Chondrocyte (in vitro differentiated cells): ENCODE measurements around the gene XIRP2. TPM values are rescaled to one million over a fixed set of nuclear protein-coding genes. Genes with fewer than 3 reads are reported as not detected.

Experiments
- DNase-seq: peaks from one replicate; pipeline ENCODE4 v3.0.0; 2021; ENCODE audit warnings: mixed read lengths, low spot score
- H3K27ac Mint-ChIP-seq: one replicate; pipeline ENCODE4 v1.8.0; 2021; ENCODE audit warnings: mild to moderate bottlenecking, moderate library complexity, mixed read lengths; ENCODE audit not compliant: unreplicated experiment
- H3K27me3 Mint-ChIP-seq: 2 replicates; pipeline ENCODE4 v1.8.0; 2021; ENCODE audit warnings: low read depth, mixed read lengths
- H3K36me3 Mint-ChIP-seq: 2 replicates; pipeline ENCODE4 v1.8.0; 2021; ENCODE audit warnings: low read depth, mixed read lengths
- H3K4me1 Mint-ChIP-seq: 2 replicates; pipeline ENCODE4 v1.8.0; 2021; ENCODE audit warnings: low read depth, mild to moderate bottlenecking, mixed read lengths
- H3K4me3 Mint-ChIP-seq: one replicate; pipeline ENCODE4 v1.8.0; 2021; ENCODE audit warnings: mild to moderate bottlenecking, moderate library complexity, mixed read lengths; ENCODE audit not compliant: unreplicated experiment
- H3K9me3 Mint-ChIP-seq: 2 replicates; pipeline ENCODE4 v1.8.0; 2021; ENCODE audit warnings: low read depth, mixed read lengths
- total RNA-seq: library from RNA; stranded (reverse); gene quantifications from 3 replicates; pipeline ENCODE4 v1.2.1, GENCODE V29; 2021
- TF ChIP-seq, protein P1 (sequence below): fragments of 200-600 bp; sonication (generic); IDR thresholded peaks from 2 replicates; pipeline ENCODE4 v1.5.0; 2021; ENCODE audit warnings: antibody characterized with exemption, mild to moderate bottlenecking, moderate library complexity

Gene XIRP2
- total RNA-seq, 1 donor from 2014 or later: not detected

DNA sequence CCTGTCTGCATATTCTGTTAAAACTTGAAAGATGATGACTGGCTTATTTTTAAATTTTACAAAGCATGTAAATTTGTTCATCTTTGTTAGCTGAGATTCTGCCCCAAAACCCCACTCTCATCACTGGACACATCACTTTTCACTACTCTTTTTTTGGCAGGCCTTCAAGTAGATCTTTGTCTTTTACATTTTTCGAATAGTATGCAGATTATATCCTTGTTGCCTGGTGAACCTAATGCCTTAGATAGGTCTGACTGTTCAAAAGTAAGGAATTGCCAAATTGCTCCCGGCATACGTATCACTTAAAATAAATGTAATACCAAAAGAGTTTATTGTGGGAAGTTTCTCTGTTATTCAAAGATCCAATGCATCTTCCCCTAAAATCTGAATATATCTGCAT lies 303.3 kb downstream of the XIRP2 start:
- Mint-ChIP-seq H3K4me1 (peaks cover 79% of the 10 kb centered on the region), H3K27ac (peak overlapping the region; percentile 33), H3K9me3 (no peaks in the 10 kb centered on the region), H3K4me3 (no peak overlapping the region), H3K36me3 (no peaks in the 10 kb centered on the region), H3K27me3 (no peaks in the 10 kb centered on the region)
- TF ChIP-seq, protein P1, sequence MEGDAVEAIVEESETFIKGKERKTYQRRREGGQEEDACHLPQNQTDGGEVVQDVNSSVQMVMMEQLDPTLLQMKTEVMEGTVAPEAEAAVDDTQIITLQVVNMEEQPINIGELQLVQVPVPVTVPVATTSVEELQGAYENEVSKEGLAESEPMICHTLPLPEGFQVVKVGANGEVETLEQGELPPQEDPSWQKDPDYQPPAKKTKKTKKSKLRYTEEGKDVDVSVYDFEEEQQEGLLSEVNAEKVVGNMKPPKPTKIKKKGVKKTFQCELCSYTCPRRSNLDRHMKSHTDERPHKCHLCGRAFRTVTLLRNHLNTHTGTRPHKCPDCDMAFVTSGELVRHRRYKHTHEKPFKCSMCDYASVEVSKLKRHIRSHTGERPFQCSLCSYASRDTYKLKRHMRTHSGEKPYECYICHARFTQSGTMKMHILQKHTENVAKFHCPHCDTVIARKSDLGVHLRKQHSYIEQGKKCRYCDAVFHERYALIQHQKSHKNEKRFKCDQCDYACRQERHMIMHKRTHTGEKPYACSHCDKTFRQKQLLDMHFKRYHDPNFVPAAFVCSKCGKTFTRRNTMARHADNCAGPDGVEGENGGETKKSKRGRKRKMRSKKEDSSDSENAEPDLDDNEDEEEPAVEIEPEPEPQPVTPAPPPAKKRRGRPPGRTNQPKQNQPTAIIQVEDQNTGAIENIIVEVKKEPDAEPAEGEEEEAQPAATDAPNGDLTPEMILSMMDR: no peak
- DNase-seq: no peak

DNA sequence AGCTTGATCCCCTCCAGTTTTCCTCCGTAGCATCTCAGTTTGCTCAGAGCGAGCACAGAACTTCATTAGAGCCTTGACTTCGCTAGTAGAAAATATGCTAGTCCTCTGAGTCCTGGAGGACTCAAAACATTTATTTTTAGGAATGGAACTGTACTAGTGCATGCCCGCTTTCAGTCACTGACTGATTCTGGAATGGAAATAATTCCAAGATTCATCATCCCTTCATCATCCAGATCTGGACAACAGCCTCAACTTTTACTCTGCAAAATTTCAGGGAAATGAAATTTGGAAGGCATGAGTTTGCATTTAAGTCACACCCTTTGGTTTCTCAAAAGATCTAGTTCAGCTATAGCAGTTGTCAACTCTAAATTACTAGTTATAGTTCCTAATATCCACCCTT lies 304.6 kb downstream of the XIRP2 start:
- Mint-ChIP-seq H3K27ac (no peak overlapping the region), H3K36me3 (no peaks in the 10 kb centered on the region), H3K27me3 (no peaks in the 10 kb centered on the region), H3K9me3 (no peaks in the 10 kb centered on the region), H3K4me3 (no peak overlapping the region), H3K4me1 (peaks cover 79% of the 10 kb centered on the region)
- DNase-seq: no peak
- TF ChIP-seq, protein P1: no peak

DNA sequence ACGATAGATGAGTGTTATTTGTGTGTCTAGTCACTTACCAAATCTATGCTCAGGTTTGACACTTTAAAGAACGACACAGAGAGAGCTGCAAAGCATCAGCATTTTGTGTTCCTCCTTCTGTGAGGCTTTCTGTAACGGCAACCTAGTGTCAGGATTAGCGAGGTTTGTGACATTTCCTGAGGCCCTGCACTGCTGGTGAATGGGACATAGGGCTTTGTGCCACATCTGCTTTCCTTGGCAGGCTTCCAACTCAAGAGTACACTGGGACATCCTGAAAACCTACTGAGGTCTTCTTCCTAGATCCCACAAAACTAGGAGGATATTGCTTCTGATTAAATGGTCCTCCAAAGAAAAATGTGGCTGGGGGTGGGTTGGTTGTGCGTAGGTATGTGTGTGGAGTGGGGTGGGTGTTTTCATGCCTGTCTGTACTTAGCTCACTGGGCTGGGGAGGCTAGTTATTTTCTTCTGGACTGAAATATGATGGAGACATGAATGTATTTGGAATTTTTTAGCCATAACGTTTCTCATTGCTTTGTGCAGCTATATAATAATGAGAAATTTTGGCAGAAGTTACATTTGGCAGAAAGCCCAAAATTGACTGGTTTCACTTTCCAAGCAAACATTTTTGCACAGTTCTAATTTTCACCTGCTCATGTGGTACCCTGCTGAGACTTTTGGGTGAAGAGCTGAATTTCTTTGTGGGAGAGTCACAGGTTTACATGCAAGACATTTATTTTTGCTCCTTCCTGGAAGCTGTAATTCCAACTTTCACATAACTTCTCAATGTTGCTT lies 308.4 kb downstream of the XIRP2 start:
- Mint-ChIP-seq H3K27ac (peak overlapping the region; percentile 85), H3K4me3 (peak overlapping the region; percentile 18), H3K27me3 (no peaks in the 10 kb centered on the region), H3K4me1 (peaks cover 46% of the 10 kb centered on the region), H3K9me3 (no peaks in the 10 kb centered on the region), H3K36me3 (no peaks in the 10 kb centered on the region)
- DNase-seq: no peak
- TF ChIP-seq, protein P1: no peak

DNA sequence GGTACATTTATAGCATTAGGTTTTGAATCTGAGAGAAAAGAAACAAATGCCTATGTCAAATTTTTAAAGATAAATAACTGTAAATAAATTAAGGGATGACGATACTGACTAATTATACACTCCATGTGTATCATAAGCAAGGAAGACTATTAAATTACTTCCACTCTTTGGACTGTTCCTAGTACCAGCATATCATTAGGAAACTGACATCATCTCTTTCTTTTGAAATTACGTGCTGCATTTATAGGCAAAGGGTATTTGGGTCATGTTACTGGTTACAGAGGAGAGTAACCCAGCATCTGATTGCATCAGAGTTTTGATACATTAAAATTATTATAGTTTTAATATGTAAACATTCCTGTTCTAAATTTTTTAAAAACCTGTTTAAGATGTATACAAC lies 309.7 kb downstream of the XIRP2 start:
- Mint-ChIP-seq H3K27me3 (no peaks in the 10 kb centered on the region), H3K27ac (no peak overlapping the region), H3K4me1 (peaks cover 35% of the 10 kb centered on the region), H3K4me3 (no peak overlapping the region), H3K9me3 (no peaks in the 10 kb centered on the region), H3K36me3 (no peaks in the 10 kb centered on the region)
- no peak for DNase-seq
- TF ChIP-seq, protein P1: no peak

DNA sequence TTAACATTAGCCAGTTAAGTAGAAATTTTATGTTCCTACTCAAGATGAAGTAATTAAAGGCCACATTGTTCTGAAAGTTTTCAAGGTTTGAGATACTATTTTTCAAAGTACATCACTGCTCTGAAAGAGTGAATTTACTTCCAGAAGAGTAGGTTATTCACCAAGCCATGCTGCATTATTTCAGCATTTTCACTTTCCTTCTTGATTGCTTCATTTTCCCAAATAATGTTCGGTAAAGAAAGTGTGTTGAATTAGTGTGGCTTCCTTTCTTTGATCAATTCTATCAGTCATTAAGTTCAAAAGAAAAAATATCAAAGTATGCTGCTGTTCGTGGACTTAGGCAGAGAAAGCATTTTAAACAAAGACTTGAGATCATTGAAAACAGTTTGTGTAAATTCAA lies 310.3 kb downstream of the XIRP2 start:
- Mint-ChIP-seq H3K4me1 (peaks cover 30% of the 10 kb centered on the region), H3K27ac (no peak overlapping the region), H3K4me3 (no peak overlapping the region), H3K27me3 (no peaks in the 10 kb centered on the region), H3K36me3 (no peaks in the 10 kb centered on the region), H3K9me3 (no peaks in the 10 kb centered on the region)
- no peak for DNase-seq
- TF ChIP-seq, protein P1: no peak
